Measurements from ENCODE around the gene RBM15B.
A peak's percentile ranks its signal among the peaks of the same experiment; 100 is the strongest.
"Not testable (repeated sequence)": the region's sequence is repeated elsewhere in the genome, so short reads cannot be mapped to it uniquely, and the experiment has no call there.

Gene RBM15B

GRCh38 chr3:51379301-51379700, 11.8 kb upstream of the RBM15B start:
- no peak for DNase-seq (ENCODE audit: low spot score)

DNA sequence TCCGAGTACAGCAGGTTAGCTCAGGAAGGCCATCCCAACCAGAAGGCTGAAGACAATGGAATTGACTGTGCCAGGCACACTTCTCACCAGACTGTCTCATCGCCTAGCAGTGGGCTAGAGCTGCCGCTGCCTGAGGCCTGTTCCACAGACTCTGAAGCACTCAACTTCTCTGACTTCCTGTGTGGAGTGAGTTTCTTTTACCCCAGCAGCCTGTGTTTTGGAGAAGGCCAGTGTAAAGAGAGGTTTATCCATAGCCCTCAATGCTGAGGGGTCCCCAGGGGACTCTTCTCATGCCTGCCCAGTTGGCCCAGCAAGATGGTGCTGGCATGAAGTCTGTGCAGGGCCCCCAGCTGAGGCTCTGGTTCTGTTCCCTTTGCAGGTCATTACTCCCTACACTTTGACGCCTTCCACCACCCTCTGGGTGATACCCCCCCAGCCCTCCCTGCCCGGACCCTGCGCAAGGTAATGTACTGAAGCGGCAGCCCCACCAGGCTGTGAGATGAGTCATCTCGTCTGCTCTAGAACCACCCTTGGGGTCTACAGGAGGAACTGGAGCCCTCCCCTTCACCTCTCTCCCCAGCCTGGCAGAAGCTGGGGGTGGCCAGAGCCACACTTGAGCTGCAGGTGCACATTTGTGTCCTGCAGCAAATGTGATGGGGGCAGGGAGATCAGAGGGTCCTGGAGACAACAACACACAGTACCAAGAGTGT, 11.2 kb upstream of the RBM15B start:
- no peak for DNase-seq (ENCODE audit: low spot score)

GRCh38 chr3:51380601-51381332, 10.3 kb upstream of the RBM15B start:
- DNase-seq (ENCODE audit: low spot score): no peak

GRCh38 chr3:51381333-51381705, 9.8 kb upstream of the RBM15B start:
- DNase-seq (ENCODE audit: low spot score): no peak

DNA sequence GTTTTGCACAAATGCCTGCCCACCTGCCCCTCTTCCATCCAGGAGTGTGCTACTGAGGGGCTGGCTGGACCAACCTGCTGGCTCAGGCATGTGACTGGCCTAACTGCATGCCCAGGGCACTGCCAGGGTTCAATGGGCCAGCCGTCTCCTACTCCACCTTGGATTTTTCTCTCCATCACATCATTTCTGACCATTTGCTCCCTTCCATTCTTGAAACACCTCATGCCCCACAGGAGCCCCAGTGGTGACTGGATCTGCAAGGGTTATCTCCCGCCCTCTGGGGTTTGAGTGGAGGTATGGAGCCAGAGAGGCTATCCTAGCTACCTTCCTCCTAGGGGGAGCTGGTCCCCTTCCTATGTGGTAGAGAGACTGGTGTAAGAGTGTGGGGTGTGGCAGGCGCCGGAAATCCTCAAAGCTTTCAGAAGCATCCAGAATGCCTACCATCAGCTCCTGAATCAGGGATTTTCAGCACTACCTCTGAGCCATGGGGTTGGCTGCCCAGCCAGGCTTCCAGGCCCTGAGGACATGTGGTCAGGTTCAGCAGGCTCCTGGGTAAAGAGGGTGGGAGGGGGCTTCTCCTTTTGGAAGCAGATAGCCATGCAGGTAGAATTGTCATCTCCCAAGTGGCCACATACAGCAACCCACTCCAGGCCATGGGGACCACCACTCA, 8.9 kb upstream of the RBM15B start:
- no peak for DNase-seq (ENCODE audit: low spot score)

GRCh38 chr3:51382947-51383578, 8.0 kb upstream of the RBM15B start:
- no peak for DNase-seq (ENCODE audit: low spot score)

GRCh38 chr3:51384055-51384725, 6.9 kb upstream of the RBM15B start:
- DNase-seq (ENCODE audit: low spot score): peak; percentile 45

DNA sequence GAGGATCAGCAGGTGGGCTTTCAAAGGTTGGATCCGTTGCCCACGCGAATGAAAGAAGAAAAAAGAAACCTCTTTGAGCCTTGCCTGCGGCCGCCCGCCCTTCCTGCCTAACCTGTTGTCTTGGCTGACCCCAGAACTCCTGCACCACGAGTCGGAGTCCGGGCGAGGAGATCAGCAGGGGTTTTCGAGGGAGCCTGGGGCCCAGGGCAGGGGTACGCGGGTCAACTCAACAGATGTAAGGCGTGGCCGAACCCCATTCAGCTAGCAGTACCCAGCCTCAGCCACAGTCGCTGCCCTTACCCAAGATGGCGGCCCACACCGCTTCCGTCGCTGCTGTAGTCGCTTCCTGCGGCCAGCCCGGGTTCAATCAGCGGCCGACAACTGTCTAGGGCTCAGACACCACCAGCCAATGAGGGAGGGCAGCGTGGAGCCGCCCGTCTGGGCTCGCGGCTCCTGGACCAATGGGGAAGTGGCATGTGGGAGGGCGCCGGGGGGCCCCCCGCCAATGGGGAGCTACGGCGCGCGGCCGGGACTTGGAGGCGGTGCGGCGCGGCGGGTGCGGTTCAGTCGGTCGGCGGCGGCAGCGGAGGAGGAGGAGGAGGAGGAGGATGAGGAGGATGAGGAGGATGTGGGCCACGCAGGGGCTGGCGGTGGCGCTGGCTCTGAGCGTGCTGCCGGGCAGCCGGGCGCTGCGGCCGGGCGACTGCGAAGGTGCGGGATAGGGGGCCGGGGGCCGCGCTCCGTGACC, 6.2 kb upstream of the RBM15B start, which contains the start of gene MANF:
Gene MANF, plus strand, starts transcription at position 566 of the 748 bp plus-strand sequence. Its CDS starts 52 bp downstream, at position 618.
- peak; percentile 100 for DNase-seq (ENCODE audit: low spot score)

DNA sequence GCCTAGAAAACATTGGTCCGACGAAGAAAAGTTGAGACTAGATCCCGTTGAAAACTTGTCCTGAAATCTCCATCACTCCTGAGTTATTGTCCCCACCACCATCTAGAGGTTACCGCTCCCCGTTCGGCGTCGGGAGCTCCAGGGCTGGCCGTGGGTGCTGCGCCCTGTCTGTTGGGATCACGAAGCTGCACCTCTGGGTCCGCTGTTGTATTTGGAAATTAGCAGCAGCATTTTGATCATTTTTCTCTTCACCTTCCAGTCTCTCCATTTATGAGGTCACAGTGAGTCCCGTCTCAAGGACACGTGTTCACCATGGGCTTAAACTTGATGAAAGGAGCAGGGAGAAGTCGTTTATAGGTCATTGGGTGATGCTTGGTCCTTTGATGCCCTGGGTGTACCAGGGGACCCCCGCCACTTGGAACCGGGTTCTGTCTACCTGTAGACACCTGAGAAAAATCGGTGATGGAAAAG, 5.4 kb upstream of the RBM15B start:
- DNase-seq (ENCODE audit: low spot score): no peak

GRCh38 chr3:51386159-51386851, 4.8 kb upstream of the RBM15B start:
- DNase-seq (ENCODE audit: low spot score): no peak

GRCh38 chr3:51386852-51387229, 4.2 kb upstream of the RBM15B start:
- no peak for DNase-seq (ENCODE audit: low spot score)

DNA sequence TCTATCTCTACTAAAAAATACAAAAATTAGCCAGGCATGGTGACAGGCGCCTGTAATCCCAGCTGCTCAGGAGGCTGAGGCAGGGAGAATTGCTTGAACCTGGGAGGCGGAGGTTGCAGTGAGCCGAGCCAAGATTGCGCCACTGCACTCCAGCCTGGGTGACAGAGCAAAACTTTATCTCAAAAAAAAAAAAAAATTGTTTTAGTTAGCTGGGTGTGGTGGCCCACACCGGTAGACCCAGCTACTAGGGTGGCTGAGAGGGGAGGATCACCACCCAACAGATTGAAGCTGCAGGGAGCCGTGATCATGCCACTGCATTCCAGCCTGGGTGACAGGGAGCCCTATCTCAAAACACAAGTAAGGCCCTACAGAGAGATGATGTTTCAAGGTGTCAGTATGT, 3.8 kb upstream of the RBM15B start:
- not testable (repeated sequence) for DNase-seq (ENCODE audit: low spot score)

DNA sequence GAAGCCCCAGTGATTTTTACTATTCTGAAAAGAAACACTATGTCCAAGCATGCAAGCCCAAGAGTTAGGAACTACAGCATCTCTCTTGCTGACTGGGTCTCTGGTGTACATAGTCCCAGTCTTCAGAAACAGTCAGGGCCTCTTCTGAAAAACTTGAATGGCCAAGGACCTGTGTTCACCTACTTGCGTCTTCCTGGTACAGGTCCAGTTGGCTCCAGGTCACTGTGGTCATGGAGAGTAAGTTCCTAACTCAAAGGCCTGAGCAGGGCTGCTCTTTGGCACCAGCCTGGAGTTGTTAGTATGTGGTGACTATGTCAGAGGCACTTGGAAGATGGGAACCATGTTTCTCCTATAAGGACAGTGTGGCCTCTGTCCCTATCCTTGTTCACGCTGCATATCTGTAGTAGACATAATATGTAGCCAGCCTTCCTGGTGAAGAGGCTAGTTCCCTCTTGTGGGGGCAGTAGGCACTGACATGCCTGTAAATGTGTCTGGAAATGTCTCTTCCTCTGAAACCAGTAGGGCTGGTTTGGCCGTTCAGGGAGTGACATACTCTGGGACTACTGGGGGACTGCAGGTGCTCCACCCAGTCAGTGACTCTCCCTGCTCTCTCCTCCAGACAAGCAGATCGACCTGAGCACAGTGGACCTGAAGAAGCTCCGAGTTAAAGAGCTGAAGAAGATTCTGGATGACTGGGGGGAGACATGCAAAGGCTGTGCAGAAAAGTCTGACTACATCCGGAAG, 2.6 kb upstream of the RBM15B start:
- no peak for DNase-seq (ENCODE audit: low spot score)

- peak; percentile 67 for DNase-seq (ENCODE audit: low spot score)
Measured at GRCh38 chr3:51389423-51390183, 1.5 kb upstream of the RBM15B start.

DNA sequence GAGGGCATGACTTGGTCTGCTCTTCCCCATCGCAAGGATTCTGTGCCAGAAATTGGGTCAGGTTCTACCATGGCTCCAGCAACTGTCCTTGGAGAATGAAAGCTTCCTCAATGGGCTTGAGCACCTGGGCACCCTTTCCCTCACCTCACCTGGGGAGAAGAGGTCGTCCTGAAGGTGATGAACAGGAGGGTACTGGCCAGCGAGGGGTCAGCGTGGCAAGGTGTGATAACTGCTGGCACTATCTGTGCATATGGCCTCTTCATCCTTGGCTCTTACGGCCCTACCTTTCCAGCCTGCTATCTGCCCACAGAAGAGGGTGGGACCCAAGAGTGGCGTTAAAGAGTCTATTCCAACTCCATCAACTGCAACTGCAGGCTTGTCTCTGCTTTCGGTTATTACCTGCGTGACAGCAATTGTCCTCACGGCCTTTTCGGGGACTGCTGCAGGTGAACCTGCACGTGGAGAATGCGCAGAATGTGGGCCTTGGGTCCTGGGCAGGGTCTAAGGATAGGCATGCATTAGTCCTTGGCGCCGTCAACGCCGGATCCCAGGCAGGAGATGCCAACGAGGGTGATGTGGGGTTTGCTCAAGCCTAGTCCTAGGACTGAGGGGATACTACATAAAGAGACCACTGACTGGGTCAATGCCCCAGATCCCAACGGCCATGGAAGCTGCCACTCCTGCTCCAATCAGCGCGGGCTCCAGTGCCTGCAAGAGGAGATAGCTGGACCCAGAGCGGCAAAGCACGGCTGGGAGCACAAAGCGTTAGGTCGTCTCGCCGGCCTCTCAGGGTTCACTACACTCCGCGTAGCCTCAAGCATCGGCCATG, 625 bp upstream of the RBM15B start:
- no peak for DNase-seq (ENCODE audit: low spot score)

DNA sequence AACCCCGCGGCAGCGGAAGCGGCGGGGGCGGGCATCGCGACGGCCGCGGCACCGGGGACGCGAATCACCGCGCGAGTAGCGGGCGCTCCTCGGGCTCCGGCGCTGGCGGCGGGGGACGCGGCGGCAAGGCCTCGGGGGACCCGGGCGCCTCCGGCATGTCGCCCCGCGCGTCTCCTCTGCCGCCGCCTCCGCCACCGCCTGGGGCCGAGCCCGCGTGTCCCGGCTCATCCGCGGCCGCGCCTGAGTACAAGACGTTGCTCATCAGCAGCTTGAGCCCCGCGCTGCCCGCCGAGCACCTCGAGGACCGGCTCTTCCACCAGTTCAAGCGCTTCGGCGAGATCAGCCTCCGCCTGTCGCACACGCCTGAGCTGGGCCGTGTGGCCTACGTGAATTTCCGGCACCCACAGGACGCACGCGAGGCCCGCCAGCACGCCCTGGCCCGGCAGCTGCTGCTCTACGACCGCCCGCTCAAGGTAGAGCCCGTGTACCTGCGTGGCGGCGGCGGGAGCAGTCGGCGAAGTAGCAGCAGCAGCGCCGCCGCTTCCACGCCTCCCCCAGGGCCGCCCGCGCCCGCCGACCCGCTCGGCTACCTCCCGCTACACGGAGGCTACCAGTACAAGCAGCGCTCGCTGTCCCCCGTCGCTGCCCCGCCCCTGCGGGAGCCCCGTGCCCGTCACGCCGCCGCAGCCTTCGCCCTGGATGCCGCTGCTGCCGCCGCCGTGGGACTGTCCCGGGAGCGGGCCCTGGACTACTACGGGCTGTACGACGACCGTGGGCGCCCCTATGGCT, 675 bp downstream of the RBM15B start:
- DNase-seq (ENCODE audit: low spot score): peak; percentile 54

All from AG08396 (cell line).